ENCODE results near the gene ZNF385C.
A peak's percentile ranks its signal among the peaks of the same experiment; 100 is the strongest.
"Not testable (repeated sequence)": the region's sequence is repeated elsewhere in the genome, so short reads cannot be mapped to it uniquely, and the experiment has no call there.

ZNF385C gene

DNA sequence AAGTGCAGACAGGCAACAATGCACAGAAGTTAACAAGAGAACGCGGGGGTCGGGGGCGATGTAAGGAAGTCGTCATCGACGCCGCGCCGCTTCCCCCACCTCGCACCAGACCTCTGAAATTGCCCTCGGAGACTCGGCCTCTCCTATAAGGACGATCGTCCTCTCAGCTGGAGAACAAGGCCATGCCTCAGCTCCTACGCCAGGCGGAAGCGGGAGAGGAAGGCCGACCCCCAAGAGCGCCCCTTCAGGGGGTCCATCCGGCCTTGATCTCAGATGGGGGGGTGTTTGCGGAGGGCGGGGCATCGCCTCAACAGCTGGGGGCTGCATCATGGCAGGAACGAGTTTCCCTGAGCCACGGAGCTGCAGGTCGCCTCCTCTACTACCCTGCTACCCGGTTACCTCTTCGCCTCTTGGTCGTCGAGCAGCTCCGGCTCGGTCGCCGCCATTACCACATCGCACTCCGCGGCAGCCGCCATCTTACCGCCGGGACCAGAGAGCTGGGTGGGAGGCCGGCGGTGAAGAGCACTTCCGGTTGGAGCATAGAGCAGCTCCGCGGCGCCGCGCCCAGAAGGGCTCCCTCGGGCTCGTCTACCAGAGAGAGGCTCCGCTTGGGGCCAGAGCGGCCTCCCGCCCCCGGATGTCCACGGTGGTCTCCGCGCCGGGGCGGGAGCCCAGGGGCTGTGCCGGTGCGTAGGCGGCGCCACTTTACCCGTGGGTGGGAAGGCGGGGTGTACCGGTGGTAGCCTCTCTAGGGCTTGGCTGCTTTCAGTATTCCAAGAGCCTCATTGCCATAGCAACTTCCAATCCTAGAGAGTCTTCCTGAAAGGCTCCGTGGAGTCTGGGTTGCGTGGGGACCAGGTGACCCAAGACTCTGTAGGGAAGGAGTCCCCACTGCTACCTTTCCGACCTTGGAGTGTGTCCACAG, 81.1 kb downstream of the ZNF385C start, which contains the start of gene DNAJC7:
Gene DNAJC7 (minus strand): TSS at position 499 of the 925 bp plus-strand sequence. CDS start 23 bp downstream, at position 476.
- peak; percentile 82 for DNase-seq

DNA sequence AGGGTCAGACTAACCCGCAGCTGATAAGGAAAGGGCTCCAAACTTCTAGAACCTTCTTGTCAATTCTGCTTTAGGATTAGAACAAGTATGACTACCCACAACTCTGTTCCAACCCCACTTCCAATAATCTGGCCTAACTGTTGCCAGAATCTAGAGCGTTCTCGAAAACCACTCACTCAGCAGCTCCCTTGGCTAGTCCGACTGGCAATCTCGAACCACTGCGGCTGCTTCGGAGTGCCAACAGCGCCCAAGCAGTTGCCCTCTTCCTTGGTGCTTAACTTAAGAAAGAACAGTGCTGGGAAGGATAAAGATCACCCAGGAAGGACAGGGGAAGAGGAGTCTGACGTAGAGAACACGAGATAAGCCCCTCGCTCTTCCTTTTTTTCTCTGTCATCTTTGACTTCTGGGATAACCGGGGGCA, 81.9 kb downstream of the ZNF385C start:
- no peak for DNase-seq

DNA sequence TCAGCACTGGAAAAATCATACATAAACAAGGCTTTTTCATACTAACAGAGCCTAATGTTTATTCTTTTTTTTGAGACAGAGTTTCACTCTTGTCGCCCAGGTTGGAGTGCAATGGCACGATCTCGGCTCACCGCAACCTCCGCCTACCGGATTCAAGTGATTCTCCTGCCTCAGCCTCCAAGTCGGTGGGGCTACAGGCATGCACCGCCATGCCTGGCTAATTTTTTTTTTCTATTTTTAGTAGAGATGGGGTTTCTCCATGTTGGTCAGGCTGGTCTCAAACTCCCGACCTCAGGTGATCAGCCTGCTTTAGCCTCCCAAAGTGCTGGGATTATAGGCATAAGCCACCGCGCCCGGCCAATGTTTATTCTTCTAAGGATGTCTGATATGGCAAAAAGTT, 84.5 kb downstream of the ZNF385C start:
- not testable (repeated sequence) for DNase-seq

DNA sequence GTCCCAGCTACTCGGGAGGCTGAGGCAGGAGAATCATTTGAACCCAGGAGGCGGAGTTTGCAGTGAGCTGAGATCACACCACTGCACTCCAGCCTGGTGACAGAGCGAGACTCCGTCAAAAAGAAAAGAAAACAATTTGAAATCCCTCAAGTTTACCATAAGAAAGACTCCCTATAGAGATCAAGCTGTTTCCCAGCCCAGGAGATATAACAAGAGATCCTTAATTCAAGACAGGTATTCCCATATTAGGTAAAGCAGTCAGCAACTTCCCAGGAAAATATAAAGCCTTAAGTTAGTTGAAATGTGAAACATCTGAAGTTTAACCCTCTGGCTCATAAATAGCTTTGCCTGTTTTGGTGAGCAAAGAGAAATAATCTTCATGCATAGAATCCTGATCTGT, 85.9 kb downstream of the ZNF385C start:
- DNase-seq: not testable (repeated sequence)

DNA sequence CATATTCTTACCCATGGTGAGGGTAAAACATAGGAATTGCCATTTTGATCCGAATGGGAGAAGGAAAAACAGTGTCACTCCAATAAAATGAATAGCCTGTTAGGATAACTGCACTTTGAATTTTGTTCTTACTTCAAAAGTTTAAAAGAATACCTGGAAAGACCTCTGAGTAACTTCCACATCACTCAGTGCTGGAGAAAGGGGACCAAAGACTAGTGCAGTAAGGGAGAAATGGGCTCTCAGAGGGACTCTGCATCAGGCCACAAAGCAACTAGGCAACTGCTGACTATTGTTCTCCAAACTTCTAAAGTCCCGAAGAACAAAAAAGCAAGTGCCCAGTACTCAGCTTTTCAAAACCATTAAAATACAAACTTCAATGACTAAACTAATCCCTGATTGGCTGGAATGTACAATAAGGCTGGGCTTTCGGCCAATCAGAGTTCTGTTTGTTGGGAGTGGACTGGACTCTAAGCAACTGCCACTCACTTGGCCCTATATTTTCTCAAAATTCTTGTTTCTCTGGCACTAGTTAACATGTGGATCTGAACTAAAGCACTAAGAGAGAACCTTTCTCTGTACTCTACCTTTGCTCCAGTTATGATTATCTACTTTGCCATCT, 87.3 kb downstream of the ZNF385C start:
- no peak for DNase-seq

DNA sequence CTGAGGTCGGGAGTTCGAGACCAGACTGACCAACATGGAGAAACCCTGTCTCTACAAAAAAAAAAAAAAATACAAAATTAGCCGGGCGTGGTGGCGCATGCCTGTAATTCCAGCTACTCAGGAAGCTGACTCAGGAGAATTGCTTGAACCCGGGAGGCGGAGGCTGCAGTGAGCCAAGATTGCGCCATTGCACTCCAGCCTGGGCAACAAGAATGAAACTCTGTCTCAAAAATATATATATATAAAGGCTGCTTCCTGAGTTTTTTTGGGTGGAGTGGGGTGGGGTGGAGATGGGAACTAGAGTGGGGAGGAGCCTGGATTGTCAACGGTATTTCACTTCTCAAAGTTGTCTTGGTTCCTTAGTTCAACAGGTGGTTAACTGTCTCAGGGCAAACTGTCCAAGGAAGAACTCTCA, 88.0 kb downstream of the ZNF385C start:
- not testable (repeated sequence) for DNase-seq

DNA sequence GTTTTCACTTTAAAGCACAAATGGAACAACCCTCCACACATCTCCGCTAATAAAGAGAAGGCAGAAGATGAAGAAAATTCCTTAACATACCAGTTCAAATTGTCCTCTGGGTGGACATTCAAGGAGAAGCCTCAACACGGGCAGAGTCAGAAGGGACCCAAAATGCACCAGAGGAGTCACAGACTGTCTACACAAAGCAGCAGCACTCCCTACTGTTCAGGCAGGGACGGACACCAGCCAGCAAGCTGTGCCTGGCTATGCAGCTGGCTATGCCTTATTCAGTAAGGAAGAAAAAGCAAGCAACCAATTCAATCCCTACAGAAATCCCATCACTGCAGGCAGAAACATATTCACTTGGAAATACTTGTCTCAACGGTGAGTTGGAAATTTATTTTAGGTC, 89.1 kb downstream of the ZNF385C start:
- DNase-seq: no peak

DNA sequence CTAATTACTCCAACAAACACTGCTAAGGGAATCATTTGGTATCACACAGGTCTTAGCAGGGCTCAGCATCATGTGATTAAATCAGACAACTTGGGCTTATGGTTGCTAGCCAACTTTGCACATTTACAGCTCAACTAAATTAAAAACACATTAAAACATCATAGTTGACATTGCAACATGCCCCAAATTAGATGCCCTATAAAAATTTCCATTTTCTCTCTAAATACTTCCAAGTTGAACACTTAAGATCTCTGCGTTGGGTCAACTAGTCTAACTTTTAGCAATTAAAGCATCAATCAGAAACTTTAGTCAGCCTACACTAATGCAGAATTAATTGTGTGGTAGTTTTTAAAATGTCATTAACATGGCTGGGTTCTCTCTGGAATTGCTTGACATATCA, 93.1 kb downstream of the ZNF385C start:
- DNase-seq: no peak

DNA sequence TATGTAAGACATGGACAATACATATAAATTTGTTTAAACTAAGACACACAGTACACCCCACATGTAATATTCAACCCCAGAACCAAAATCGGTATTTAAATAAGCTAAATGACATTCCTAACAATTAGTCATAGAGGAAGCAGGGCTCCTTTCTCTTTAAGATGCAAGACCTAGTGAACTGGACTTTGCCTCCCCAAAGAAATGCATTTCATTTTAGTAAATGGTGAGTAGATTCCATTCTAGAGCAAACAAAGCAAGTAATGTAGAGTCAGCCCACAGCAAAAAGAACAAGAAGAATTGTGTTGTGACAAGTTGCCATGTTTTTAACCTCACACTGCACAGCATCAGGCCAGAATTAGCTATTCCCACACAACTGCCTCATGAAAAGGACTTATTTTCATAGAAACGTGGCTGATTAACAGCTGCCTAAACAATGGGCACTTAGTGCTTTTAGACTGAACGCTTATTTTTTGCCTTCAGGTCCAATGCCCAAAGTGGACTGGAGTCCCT, 95.4 kb downstream of the ZNF385C start:
- no peak for DNase-seq

DNA sequence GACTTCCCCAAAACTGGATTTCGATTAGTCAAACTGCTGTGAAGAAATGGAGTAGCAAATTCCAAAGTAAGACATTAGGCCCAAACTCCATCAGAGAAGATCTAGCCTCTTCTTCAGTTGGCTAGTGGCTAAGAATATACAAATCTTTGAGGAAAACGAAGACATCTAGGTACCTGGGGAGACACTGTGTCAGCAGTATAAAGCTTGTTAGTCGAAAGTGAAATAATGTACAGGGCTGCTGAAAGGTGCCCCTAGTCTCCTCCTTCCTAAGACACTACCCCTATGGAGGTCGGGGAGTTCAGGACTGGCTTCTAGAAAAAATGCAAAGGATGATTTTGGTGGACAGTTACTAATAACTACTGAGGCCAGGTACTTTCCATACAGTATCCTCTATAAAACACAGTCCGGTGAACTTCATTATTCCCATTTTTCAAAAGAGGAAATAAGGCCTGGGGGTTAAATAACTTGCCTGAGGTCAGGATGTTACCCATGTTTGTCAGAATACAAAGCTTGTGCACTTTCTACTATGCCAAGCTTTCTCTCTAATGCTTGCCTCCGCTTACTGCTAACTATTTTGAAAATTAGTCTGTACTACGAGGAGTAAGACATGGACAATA, 96.0 kb downstream of the ZNF385C start:
- DNase-seq: no peak

DNA sequence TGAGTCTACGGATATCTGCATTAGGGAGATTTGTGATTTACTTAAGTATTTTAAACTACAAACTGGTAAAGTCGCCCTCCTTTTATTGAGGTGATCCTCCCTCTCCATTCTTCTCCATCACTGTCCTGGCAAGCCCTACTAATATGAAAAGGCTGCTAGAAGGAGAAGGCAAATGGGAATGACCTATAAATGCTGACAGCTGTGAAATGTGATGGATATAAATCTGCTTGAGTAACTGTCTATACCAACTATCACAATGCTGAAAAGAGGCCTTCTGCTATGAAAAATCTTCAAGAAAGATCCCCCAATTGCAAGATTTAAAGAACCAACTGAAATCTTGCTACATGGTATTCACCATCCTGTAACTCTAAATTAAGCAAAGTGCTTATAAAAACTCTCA, 96.5 kb downstream of the ZNF385C start:
- DNase-seq: no peak

DNA sequence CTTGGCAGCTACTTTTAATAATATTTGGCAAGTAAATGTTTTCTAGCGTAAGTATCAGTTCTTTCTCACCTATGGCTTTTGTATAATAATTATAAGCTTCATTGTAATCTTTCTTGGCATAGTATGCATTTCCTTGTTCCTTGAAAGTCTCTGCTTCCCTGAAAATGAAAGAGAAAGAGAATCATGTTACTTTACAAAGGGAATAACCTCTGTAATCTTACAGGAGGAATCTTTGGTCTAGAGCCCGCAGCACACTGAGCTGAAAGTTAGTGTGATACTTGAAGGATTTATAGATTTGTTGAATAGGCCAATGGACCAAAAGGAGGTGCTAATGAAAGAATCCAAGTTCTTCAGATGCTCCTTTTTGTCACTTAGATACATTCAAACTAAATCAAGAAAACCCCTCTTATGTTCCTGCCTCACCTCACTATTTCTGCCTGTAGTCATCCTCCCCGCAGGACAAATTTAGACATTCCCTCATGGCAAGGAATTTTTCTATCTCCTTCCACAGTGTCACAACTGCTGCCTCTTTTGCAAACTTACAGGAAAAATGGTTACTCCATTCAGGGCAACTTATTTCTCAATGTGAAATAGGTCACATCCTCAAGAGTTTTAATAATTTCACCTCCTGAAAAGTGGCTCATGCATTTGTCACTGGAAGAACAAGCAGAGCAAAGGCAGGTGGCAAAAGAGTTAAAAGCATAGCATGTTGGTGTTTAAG, 97.7 kb downstream of the ZNF385C start:
- DNase-seq: no peak

DNA sequence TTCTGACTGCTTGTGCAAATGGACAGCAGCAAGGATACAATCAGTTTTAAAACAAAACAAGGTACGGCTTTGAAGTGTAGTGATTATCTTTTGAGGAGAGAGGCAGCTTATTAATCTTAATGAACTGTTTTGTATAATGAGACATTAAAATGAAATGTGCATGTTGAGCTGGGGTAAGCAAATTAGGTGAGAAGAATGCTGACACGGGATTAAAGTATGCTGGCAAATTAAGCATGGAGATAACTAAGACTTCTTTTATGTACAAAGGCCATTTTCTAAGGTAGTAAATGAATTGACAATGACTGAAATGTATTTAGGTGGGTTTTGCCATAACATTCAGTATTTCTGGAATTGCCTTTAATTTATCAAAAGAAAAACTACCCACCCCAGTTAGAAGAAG, 99.8 kb downstream of the ZNF385C start:
- no peak for DNase-seq

DNA sequence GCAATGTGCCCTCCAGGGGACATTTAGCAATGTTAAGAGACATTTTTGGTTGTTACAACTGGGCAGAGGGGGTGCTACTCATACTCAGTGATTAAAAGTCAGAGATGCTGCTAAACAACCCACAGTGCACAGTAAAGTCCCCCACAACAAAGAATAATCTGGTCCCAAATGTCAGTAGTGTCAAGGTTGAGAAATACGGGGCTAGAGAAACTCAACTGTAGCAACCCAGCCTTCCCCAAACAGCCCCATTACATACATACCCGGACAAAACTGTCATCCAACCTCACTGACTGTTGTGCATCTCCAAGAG, 101.5 kb downstream of the ZNF385C start:
- DNase-seq: no peak

DNA sequence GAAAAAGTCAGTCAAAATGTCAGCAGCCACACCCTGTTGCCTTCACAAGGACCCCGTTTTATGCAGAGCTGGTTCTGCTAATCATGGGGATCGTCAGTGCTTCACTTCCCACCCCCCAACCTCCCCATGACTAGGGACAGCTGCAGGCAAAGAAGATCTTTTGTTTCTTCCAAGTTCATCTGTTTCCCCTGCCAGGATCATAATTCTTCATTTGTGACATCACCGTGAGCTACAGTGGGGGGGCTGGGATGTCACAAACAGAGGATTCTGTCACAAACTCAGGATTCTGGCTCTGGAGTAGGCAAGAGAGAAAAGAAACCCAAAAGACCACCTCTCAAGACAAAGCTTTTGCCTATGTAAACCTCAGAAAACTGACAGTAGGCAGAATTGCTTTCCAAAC, 105.7 kb downstream of the ZNF385C start:
- DNase-seq: no peak

DNA sequence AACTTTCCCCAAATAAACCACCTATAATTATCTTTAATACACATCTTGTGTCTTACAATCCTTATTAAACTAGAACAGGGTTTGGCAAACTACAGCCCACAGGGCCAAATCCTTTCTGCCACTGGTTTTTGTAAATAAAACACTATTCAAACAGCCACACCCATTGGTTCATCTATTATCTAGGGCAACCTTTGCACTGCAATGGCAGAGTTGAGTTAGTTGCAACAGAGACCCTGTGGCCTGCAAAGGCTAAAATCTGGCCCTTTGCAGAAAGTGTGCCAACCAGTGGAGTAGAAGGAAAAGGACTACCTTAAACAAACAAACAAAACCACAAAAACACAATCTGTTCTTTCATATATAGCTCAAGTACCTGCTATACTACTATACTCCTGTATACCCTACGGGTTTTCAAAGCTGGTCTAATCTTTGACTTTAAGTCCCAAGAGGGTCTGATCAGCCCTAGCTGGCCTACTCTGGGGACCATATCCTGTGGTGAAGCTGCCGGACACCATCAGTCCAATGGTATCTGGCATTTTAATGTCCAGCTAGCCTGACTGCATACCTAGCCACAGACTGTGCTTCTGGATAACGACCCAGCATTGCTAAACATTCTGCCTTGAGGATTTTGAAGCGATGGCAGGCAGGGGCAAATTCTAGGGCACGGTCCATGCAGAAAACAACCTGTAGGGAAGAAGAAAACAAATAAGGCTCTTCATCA, 108.4 kb downstream of the ZNF385C start:
- no peak for DNase-seq

DNA sequence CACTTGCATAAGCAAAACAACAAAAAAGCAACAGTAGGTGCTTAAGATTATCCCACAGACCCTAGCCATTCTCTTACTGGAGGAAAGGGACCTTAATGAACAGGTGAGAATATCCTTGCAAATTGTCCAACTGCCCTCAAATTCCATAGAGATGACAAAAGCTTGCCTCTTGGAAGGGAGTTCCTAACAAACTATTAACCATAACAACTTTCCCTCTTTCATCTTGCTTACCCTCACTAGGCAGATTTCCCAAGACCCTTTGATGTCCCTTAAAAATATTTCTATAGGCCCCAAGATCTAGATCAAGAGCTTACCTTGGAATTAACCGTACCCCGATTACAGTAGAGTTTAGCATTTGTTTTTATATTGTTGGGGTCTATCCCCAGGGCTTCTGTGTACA, 109.9 kb downstream of the ZNF385C start:
- DNase-seq: no peak

DNA sequence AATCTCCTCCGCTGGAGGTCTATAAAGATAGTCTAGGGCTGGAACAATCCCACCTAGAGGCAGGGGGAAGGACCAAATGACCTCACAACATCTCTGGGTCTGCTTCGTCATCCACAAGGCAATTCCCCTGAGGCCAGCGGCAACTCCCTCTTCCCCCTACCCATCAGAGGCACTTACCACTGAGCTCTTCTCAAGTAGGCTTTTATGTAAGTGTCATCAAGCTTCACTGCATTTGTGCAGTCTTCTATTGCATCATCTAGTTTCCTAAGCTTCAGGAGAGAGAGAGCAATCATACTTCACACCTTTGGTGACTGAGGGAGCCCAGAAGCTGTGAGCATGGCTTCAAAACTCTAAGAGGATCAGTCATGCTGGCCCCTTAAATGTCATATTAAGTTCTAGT, 110.6 kb downstream of the ZNF385C start:
- peak; percentile 53 for DNase-seq

DNA sequence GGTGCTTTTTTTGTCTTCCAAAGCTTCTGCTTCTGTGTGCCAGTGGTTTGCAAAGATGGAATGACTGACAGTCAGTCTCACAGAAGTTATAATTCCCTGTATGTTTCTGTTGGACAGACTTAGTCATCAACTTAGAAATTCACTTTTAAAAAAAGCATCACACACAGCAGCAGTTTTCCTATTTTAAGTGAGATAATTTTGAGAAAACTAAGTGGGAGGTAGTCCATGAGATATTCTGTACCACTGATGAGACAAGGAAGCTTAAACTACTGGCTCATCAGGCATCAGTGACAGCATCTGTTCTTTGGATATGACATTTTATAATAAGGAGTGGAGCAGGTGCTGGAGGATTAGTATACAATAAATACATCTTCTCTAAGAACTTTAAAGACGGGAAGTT, 111.6 kb downstream of the ZNF385C start:
- peak; percentile 32 for DNase-seq

DNA sequence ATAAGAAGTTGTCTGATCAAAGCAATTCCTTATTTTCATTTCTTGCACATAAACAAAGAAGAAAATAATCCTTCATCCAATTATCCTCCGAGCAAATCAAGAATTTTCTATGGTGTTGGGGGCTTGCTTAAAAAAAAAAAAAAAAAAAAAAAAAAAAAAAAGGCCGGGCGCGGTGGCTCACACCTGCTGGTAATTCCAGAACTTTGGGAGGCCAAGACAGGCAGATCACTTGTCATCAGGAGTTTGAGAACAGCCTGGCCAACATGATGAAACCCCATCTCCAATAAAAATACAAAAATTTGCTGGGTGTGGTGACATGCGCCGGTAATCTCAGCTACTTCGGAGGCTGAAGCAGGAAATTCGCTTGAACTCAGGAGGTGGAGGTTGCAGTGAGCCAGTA, 112.4 kb downstream of the ZNF385C start:
- DNase-seq: no peak

DNA sequence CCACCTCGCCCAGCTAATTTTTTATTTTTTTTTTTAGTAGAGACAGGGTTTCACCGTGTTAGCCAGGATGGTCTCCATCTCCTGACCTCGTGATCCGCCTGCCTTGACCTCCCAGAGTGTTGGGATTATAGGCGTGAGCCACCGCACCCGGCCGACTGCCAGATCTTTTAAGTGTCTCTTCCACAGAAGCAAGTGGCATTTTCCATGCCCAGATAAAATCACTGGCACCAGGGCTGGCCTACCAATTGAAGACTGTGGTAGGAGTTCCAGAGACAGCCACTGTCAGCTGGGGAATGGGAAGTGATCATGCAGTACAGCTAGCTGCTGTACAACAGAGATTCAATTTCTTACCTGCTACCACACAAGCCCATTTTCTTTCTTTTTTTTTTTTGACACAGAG, 113.8 kb downstream of the ZNF385C start:
- DNase-seq: no peak

DNA sequence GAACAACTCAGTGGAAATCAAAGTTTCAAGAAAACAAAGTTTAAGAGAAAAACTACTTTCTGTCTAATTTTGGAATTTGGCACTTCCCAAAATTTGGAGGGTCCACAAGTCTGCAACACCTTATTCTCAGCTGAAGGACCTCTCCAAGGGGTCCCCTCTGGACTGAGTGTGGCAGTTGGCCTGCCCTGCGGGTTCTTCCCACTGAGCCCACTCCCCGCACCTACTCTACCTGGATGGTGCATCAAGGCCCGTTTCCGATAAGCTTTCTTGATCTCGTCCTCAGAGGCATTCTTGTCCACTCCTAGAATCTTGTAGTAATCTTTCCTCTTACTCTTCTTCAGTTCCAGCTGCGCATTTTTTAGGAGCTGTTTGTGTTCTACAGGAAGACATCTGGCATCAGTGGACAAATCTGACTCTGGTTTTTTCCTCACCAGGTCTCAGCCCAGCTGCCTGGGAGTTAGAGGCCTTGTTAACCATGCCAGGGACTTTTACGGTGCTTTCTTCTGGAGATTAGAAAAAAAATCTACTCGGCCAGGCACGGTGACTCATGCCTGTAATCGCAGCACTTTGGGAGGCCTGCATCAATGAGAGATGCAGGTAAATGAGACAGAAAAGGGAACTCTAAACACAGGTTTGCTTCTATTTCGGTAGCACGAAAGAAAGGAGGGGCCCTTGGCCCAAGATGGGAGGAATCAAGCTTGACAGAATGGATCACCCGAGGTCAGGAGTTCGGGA, 116.1 kb downstream of the ZNF385C start:
- DNase-seq: no peak
